Measurements from ENCODE around the gene SNX3. TPM values are rescaled to one million over a fixed set of nuclear protein-coding genes. Genes with fewer than 3 reads are reported as not detected.

SNX3 gene
- total RNA-seq, 1 donor from 2014 or later: 208 TPM

Small RNA genes within 50 kb of the gene (small RNA-seq; reads per million reads assigned to genes)
- not detected for gene RNA5SP212
- not detected for gene RNU6-1144P
- gene Z98742.2: not detected

Other genes with a start within 250 kb of the SNX3 start
- gene OSTM1, start 186.3 kb downstream of the SNX3 start, total RNA-seq: 13.6 TPM
- gene NR2E1, start 95.0 kb downstream of the SNX3 start, total RNA-seq: not detected
- gene AFG1L, start 34.0 kb upstream of the SNX3 start, total RNA-seq: 5.2 TPM